IMR-90 (cell line): ENCODE results near the gene LRRC2. TPM values are rescaled to one million over a fixed set of nuclear protein-coding genes. Genes with fewer than 3 reads are reported as not detected.

ENCODE experiments used
- ATAC-seq: fragments of 200-7000 bp; cut with Tn5 transposase; 2 replicates; pipeline ENCODE4 v1.9.1; 2020; ENCODE audit warnings: low read depth, mild to moderate bottlenecking, moderate library complexity
- BruUV-seq: library from RNA; stranded (reverse); fragments of 400-500 nt; replicated peaks from 2 replicates; lab custom pipeline; 2021; lab: Mats Ljungman, UMichigan
- CTCF ChIA-PET: fragments of 300-600 bp; formaldehyde crosslinking; extraction: SDS; loops from one replicate; lab custom pipeline; 2021; ENCODE audit warnings: antibody characterized with exemption; lab: Yijun Ruan, JAX
- POLR2A ChIA-PET: fragments of 300-600 bp; sonication (Branson Sonifier 250); formaldehyde crosslinking; loops from one replicate; lab custom pipeline; 2022; ENCODE audit warnings: antibody characterized with exemption; ENCODE audit not compliant: unreplicated experiment; lab: Charles Lee
- DNase-seq: peaks from one replicate; pipeline ENCODE4 v3.0.0; 2013
- H2AFZ ChIP-seq: replicated peaks from 2 replicates; pipeline ENCODE3; 2013; ENCODE audit warnings: low read length, mild to moderate bottlenecking; ENCODE audit not compliant: poor library complexity
- H2AK5ac ChIP-seq: 2 replicates; pipeline ENCODE4 v1.6.1; 2013; ENCODE audit warnings: low read depth, low read length, inconsistent platforms
- H2AK9ac ChIP-seq: replicated peaks from 2 replicates; pipeline ENCODE3; 2013; ENCODE audit warnings: mild to moderate bottlenecking, low read depth, low read length, moderate library complexity; ENCODE audit not compliant: poor library complexity
- H2BK120ac ChIP-seq: 2 replicates; pipeline ENCODE4 v1.6.1; 2013; ENCODE audit warnings: low read depth, low read length, inconsistent platforms
- H2BK15ac ChIP-seq: 3 replicates; pipeline ENCODE4 v1.6.1; 2013; ENCODE audit warnings: low read depth, low read length, inconsistent platforms
- H2BK20ac ChIP-seq: 2 replicates; pipeline ENCODE4 v1.6.1; 2013; ENCODE audit warnings: low read depth, mild to moderate bottlenecking, inconsistent platforms, low read length, moderate library complexity
- H2BK5ac ChIP-seq: 2 replicates; pipeline ENCODE4 v1.6.1; 2013; ENCODE audit warnings: mild to moderate bottlenecking, low read depth, low read length, inconsistent platforms; ENCODE audit not compliant: poor library complexity, severe bottlenecking
- H3K14ac ChIP-seq: replicated peaks from 2 replicates; pipeline ENCODE4 v1.6.1; 2013; ENCODE audit warnings: low read depth, low read length, inconsistent platforms
- H3K18ac ChIP-seq: 2 replicates; pipeline ENCODE4 v1.6.1; 2013; ENCODE audit warnings: low read depth, low read length, control low read depth
- H3K23ac ChIP-seq: 2 replicates; pipeline ENCODE4 v1.6.1; 2013; ENCODE audit warnings: low read depth, low read length, inconsistent platforms
- H3K27ac ChIP-seq: 2 replicates; pipeline ENCODE4 v1.5.1; 2013; ENCODE audit warnings: mild to moderate bottlenecking, control low read depth, low read length; ENCODE audit not compliant: insufficient read depth
- H3K27me3 ChIP-seq: 2 replicates; pipeline ENCODE4 v1.6.1; 2013; ENCODE audit warnings: low read length; ENCODE audit not compliant: control insufficient read depth, insufficient read depth
- H3K36me3 ChIP-seq: 2 replicates; pipeline ENCODE4 v1.6.1; 2013; ENCODE audit warnings: low read length, mixed read lengths; ENCODE audit not compliant: control insufficient read depth, insufficient read depth
- H3K4ac ChIP-seq: 2 replicates; pipeline ENCODE4 v1.6.1; 2013; ENCODE audit warnings: low read depth, low read length, inconsistent platforms
- H3K4me1 ChIP-seq: 2 replicates; pipeline ENCODE4 v1.6.1; 2013; ENCODE audit warnings: low read length, mixed read lengths; ENCODE audit not compliant: control insufficient read depth, insufficient read depth
- H3K4me2 ChIP-seq: 2 replicates; pipeline ENCODE4 v1.6.1; 2013; ENCODE audit warnings: low read depth, mild to moderate bottlenecking, control low read depth, low read length, moderate library complexity
- H3K4me3 ChIP-seq: 2 replicates; pipeline ENCODE4 v1.5.1; 2013; ENCODE audit warnings: low read depth, mild to moderate bottlenecking, control low read depth, low read length, moderate library complexity; ENCODE audit not compliant: insufficient read depth
- H3K56ac ChIP-seq: 2 replicates; pipeline ENCODE4 v1.6.1; 2013; ENCODE audit warnings: low read length, inconsistent platforms; ENCODE audit not compliant: insufficient read depth; ENCODE audit errors: extremely low read depth
- H3K79me1 ChIP-seq, 2 experiments: 2 replicates each; pipeline ENCODE4 v1.6.1; 2013; ENCODE audit warnings: low read length in 2 of 2, inconsistent platforms in 1 of 2, low read depth in 1 of 2
- H3K9ac ChIP-seq: 2 replicates; pipeline ENCODE4 v1.6.1; 2013; ENCODE audit warnings: low read depth, low read length, control low read depth
- H3K9me1 ChIP-seq: 2 replicates; pipeline ENCODE4 v1.6.1; 2013; ENCODE audit warnings: low read length, inconsistent platforms; ENCODE audit not compliant: insufficient read depth
- H3K9me3 ChIP-seq: 2 replicates; pipeline ENCODE4 v1.6.1; 2013; ENCODE audit warnings: low read length; ENCODE audit not compliant: control insufficient read depth, insufficient read depth
- H4K20me1 ChIP-seq: 2 replicates; pipeline ENCODE4 v1.6.1; 2013; ENCODE audit warnings: low read length, inconsistent platforms; ENCODE audit not compliant: insufficient read depth
- H4K5ac ChIP-seq: 2 replicates; pipeline ENCODE4 v1.6.1; 2013; ENCODE audit warnings: mild to moderate bottlenecking, low read depth, low read length, control low read depth
- H4K8ac ChIP-seq, 2 experiments: 2 replicates each; pipeline ENCODE4 v1.6.1; 2013; ENCODE audit warnings: low read depth in 2 of 2, low read length in 2 of 2, control low read depth in 1 of 2, inconsistent platforms in 1 of 2
- H4K91ac ChIP-seq: 2 replicates; pipeline ENCODE4 v1.6.1; 2013; ENCODE audit warnings: low read depth, low read length, inconsistent platforms; ENCODE audit not compliant: insufficient read depth
- FOS ChIP-seq: fragments of 150-350 bp; IDR thresholded peaks from 2 replicates; pipeline ENCODE4 v1.6.1; 2016; ENCODE audit warnings: low read depth, low read length
- MAZ ChIP-seq: IDR thresholded peaks from 2 replicates; pipeline ENCODE4 v1.6.1; 2012; ENCODE audit warnings: low read depth, mild to moderate bottlenecking, low read length, improper control_type of control experiment, moderate library complexity, borderline replicate concordance
- MXI1 ChIP-seq: IDR thresholded peaks from 2 replicates; pipeline ENCODE4 v1.6.1; 2012; ENCODE audit warnings: low read depth, mild to moderate bottlenecking, low read length, moderate library complexity, borderline replicate concordance
- POLR2A ChIP-seq: IDR thresholded peaks from 2 replicates; pipeline ENCODE4 v1.6.1; 2012; ENCODE audit warnings: mild to moderate bottlenecking, low read depth, low read length
- RAD21 ChIP-seq: IDR thresholded peaks from 2 replicates; pipeline ENCODE4 v1.6.1; 2012; ENCODE audit warnings: low read length, improper control_type of control experiment
- RCOR1 ChIP-seq: IDR thresholded peaks from 2 replicates; pipeline ENCODE4 v1.6.1; 2012; ENCODE audit warnings: mild to moderate bottlenecking, low read length, improper control_type of control experiment; ENCODE audit not compliant: insufficient replicate concordance
- RFX5 ChIP-seq: IDR thresholded peaks from 2 replicates; pipeline ENCODE4 v1.8.0; 2012; ENCODE audit warnings: low read depth, mild to moderate bottlenecking, low read length, moderate library complexity
- SMC3 ChIP-seq: fragments of 150-350 bp; IDR thresholded peaks from 2 replicates; pipeline ENCODE4 v1.6.1; 2016; ENCODE audit warnings: low read depth, mild to moderate bottlenecking, antibody characterized with exemption, low read length, moderate library complexity
- WGBS, 2 experiments: methylation state at CpG; one replicate each; pipeline versions ENCODE4 v1.1.5 to v1.1.7; 2013; ENCODE audit warnings: missing lambda C conversion rate in 2 of 2; ENCODE audit not compliant: insufficient read length in 1 of 2; ENCODE audit errors: extremely low coverage in 2 of 2; 5-methylcytosine and 5-hydroxymethylcytosine counted together
- dilution Hi-C: fragments of 300-500 bp; cut with HindIII; formaldehyde crosslinking; loops from one replicate; pipeline ENCODE4 v1.14.3; 2018; ENCODE audit warnings: low sequenced_read_pairs; ENCODE audit not compliant: unreplicated experiment
- in situ Hi-C: fragments of 300-500 bp; cut with MboI; formaldehyde crosslinking; loops from 3 replicates; pipeline ENCODE4 v1.14.3; 2019; ENCODE audit warnings: low sequenced_read_pairs, inconsistent platforms, mixed read lengths
- intact Hi-C: fragments of 100-400 bp; cut with micrococcal nuclease; formaldehyde crosslinking; loops from 2 replicates; pipeline ENCODE4 v1.10.0; 2022
- polyA plus RNA-seq, 3 experiments: library from polyadenylated mRNA; depleted of rRNA; stranded (reverse); fragments of >200 nt; gene quantifications; 2 replicates each; pipeline ENCODE4 v1.2.3, GENCODE V29; 2012; ENCODE audit warnings: low replicate concordance in 1 of 3
- total RNA-seq: library from RNA; depleted of rRNA; stranded (reverse); fragments of >200 nt; gene quantifications from 2 replicates; pipeline ENCODE4 v1.2.3, GENCODE V29; 2012
- TF ChIP-seq, protein P1 (sequence below): fragments of 150-350 bp; IDR thresholded peaks from 2 replicates; pipeline ENCODE4 v1.6.1; 2017; ENCODE audit warnings: mild to moderate bottlenecking, antibody characterized with exemption, low read length, low read depth

Gene LRRC2
- total and polyA plus RNA-seq, 2 of the 4 experiments (the other 2 are of a cell fraction) = 2.9 to 4.1 TPM

DNA sequence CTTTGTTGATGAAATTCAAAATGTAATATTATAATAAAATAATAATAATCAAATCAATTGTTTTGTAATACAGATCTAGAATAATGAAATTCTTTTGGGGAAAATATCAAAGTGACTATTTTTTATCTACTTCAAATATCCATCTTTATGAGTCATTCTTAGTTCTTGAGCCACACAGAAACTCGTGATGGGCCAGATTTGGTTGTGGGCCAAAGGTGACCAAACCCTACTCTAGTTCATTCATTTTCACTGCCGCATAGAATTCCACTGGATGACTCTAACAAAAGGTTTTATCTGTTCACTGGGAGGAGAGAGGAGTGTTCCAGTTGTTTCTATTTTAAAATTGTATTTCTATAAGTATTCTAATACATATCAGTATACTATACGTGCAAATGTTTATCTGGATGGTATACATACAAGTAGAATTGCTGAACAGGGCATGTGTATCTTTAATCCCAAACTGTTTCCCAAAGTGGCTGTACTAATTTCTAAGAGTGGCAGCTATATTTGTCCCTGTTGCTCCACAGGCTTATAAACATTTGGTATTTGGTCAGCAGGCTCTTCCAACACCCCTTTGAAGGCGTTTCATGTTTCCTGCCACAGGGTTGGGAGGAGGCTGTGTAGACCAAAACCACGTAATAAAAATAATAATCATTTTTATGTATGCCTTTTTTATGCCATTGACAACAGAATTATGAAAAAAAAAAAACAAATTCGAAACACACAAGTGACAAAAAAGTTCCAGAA, 75.6 kb downstream of the LRRC2 start:
- peak overlapping the region; percentile 33; the same call in 1 of the 2 replicates for H3K23ac ChIP-seq
- H3K14ac ChIP-seq = peak overlapping the region; percentile 83
- no peak for TF ChIP-seq POLR2A
- TF ChIP-seq MAZ = no peak
- TF ChIP-seq, protein P1, sequence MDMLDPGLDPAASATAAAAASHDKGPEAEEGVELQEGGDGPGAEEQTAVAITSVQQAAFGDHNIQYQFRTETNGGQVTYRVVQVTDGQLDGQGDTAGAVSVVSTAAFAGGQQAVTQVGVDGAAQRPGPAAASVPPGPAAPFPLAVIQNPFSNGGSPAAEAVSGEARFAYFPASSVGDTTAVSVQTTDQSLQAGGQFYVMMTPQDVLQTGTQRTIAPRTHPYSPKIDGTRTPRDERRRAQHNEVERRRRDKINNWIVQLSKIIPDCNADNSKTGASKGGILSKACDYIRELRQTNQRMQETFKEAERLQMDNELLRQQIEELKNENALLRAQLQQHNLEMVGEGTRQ = no peak
- no peak for TF ChIP-seq RCOR1
- TF ChIP-seq SMC3 = no peak
- TF ChIP-seq MXI1 = no peak
- TF ChIP-seq RAD21 = no peak
- TF ChIP-seq FOS = no peak
- no peak for TF ChIP-seq RFX5
- no peaks in the 10 kb centered on the region for H3K79me1 ChIP-seq
- peak overlapping the region; percentile 83 for H3K27ac ChIP-seq
- H3K27me3 ChIP-seq = no peaks in the 10 kb centered on the region
- peaks cover 9% of the 10 kb centered on the region for H3K9me1 ChIP-seq
- peak overlapping the region; percentile 82 to 92 for H4K8ac ChIP-seq
- peak overlapping the region; percentile 34 for H2AK9ac ChIP-seq
- peaks cover 15% of the 10 kb centered on the region for H3K4me1 ChIP-seq
- peak overlapping the region; percentile 79 for H2BK20ac ChIP-seq
- peak overlapping the region; percentile 86 for H2AK5ac ChIP-seq
- dilution Hi-C loops (no loop called here), in situ Hi-C loops (loop anchor here (25.0 kb wide), 1 partner anchor 397 kb away; the partner anchor contains the start of gene PTH1R), intact Hi-C loops (no loop called here)
- peak overlapping the region; percentile 83 for H3K4ac ChIP-seq
- ChIA-PET CTCF (interaction anchor here (0.8 to 3.3 kb wide), 6 partner anchors 11 to 207 kb away, joined by 3 to 49 read pairs (median 5); no protein-coding TSS in a partner anchor), POLR2A (interaction anchor here (0.6 kb wide), 1 partner anchor 273 kb away, joined by 3 read pairs; no protein-coding TSS in a partner anchor)
- ATAC-seq (no peak), DNase-seq (peak; percentile 58)
- no peak overlapping the region for H2AFZ ChIP-seq
- no peak overlapping the region for H3K4me3 ChIP-seq
- 0 out of 2 replicates have a peak overlapping the region, but pooled peaks have one; percentile 21 for H3K9ac ChIP-seq
- H2BK5ac ChIP-seq = peak overlapping the region; percentile 99
- H4K91ac ChIP-seq = peak overlapping the region; percentile 98
- no peak overlapping the region for H3K4me2 ChIP-seq
- H2BK120ac ChIP-seq = peak overlapping the region; percentile 91
- no peaks in the 10 kb centered on the region for H3K9me3 ChIP-seq
- peak overlapping the region; percentile 99 for H3K18ac ChIP-seq
- H4K5ac ChIP-seq = peak overlapping the region; percentile 99
- no TSS peak for BruUV-seq
- H2BK15ac ChIP-seq = peak overlapping the region; percentile 61; the same call in 2 of the 3 replicates
- no peaks in the 10 kb centered on the region for H3K36me3 ChIP-seq
- no peaks in the 10 kb centered on the region for H4K20me1 ChIP-seq
- WGBS, 2 experiments = no CpG with 5 or more reads among the region's 6 CpGs
- H3K56ac ChIP-seq = peak overlapping the region; percentile 66
